Mucosa of descending colon (tissue), 3 donors: ENCODE measurements around the gene VAMP2. TPM values are rescaled to one million over a fixed set of nuclear protein-coding genes. Genes with fewer than 3 reads are reported as not detected.

Source experiments
- ATAC-seq: fragments of 200-7000 bp; cut with Tn5 transposase; one replicate; pipeline ENCODE4 v1.9.1; 2020; ENCODE audit warnings: mild to moderate bottlenecking, moderate library complexity
- DNase-seq, 3 donors: peaks; one replicate each; pipeline ENCODE4 v3.0.0-alpha.2; 2020
- H3K36me3 ChIP-seq: fragments of 200-600 bp; one replicate; pipeline ENCODE4 v1.8.0; 2021; ENCODE audit warnings: low read depth, mild to moderate bottlenecking
- H3K4me1 ChIP-seq: fragments of 200-600 bp; one replicate; pipeline ENCODE4 v1.8.0; 2021; ENCODE audit warnings: low read depth, mild to moderate bottlenecking
- H3K4me3 ChIP-seq: fragments of 200-600 bp; one replicate; pipeline ENCODE4 v1.8.0; 2021; ENCODE audit warnings: mild to moderate bottlenecking
- H3K9me3 ChIP-seq: fragments of 200-600 bp; one replicate; pipeline ENCODE4 v1.8.0; 2021; ENCODE audit warnings: mild to moderate bottlenecking
- CTCF ChIP-seq: fragments of 200-600 bp; IDR thresholded peaks from one replicate; pipeline ENCODE4 v1.8.0; 2022; ENCODE audit warnings: antibody characterized with exemption, mild to moderate bottlenecking
- intact Hi-C, 2 donors: fragments of 100-400 bp; cut with DNase I in 1 of 2; cut with micrococcal nuclease in 1 of 2; formaldehyde crosslinking; loops; one replicate each; pipeline versions ENCODE4 v1.11.0 to v1.11.1; 2022; cut with DNase I, micrococcal nuclease
- total RNA-seq, 3 donors: library from RNA; stranded (reverse); fragmentation: NEBNext Ultra II Directional in 2 of 3; extraction: Animal tissue kit (Norgen Biotek cat#: 25700) in 2 of 3; gene quantifications; one replicate each; pipeline versions ENCODE4 v1.2.1 to v1.2.4, GENCODE V29; 2021 to 2023
- donor health status: DM: no; HTN: no; CAD: no; lungs with moderate emphysema.
- donor health status: DM: no; HTN: no; CAD: no.
- donor health status: DM: no; HTN: yes; CAD: no.

VAMP2 gene
- total RNA-seq, 3 donors from 2014 or later: 56.4 to 77.2 (median 62.8) TPM

- Histone ChIP-seq H3K4me3 (no peak overlapping the region), H3K36me3 (peaks cover 32% of the 10 kb centered on the region), H3K9me3 (no peaks in the 10 kb centered on the region), H3K4me1 (peaks cover 11% of the 10 kb centered on the region)
- intact Hi-C loops: no loop called here
- no peak for ATAC-seq
- TF ChIP-seq CTCF: no peak
- peak in 1 of 3 donors; percentile 59 for DNase-seq
Observed at GRCh38 chr17:8147141-8147804, 15.5 kb downstream of the VAMP2 start.

DNA sequence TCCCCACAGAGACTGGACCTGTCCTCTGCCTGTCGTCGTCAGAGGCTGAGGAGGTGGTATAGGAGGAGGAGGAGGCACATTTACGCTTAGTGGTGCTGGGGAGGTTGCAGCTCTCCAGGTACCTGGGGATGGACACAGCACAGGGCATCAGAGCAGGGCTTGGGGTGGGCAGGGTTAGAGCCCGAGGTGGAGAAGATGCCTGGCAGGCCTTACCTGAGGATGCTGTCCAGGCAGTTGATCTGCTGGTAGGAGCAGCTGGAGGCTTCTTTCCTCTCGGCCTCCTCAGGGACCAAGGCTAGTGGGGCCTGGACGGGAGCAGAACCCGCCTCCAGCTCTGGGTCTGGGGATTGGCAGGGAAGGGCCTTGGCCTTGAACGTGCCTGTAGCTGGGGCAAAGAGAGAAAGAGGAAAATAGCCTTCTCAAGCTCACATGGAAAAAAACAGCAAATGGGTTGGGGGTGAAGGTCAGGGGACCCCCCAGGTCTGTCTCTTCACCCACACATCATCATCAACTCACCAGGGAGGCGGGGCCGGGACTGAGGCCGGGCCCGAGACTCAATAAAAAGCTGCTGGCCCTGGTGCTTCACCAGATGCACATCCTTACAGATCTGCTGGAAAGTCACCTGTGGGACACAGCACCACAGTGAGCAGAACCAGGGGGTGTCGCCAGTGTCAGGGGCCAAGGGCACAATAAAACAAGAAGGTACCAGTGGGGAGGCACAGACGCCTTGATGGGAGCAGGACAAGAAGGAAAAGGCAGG, 16.2 kb downstream of the VAMP2 start:
- Histone ChIP-seq H3K4me1 (peaks cover 10% of the 10 kb centered on the region), H3K36me3 (peaks cover 34% of the 10 kb centered on the region), H3K9me3 (no peaks in the 10 kb centered on the region), H3K4me3 (no peak overlapping the region)
- ATAC-seq: no peak
- peak in 1 of 3 donors; percentile 39 for DNase-seq
- intact Hi-C loops: no loop called here
- TF ChIP-seq CTCF: no peak

GRCh38 chr17:8145811-8146210, 16.9 kb downstream of the VAMP2 start:
- intact Hi-C loops: no loop called here

DNA sequence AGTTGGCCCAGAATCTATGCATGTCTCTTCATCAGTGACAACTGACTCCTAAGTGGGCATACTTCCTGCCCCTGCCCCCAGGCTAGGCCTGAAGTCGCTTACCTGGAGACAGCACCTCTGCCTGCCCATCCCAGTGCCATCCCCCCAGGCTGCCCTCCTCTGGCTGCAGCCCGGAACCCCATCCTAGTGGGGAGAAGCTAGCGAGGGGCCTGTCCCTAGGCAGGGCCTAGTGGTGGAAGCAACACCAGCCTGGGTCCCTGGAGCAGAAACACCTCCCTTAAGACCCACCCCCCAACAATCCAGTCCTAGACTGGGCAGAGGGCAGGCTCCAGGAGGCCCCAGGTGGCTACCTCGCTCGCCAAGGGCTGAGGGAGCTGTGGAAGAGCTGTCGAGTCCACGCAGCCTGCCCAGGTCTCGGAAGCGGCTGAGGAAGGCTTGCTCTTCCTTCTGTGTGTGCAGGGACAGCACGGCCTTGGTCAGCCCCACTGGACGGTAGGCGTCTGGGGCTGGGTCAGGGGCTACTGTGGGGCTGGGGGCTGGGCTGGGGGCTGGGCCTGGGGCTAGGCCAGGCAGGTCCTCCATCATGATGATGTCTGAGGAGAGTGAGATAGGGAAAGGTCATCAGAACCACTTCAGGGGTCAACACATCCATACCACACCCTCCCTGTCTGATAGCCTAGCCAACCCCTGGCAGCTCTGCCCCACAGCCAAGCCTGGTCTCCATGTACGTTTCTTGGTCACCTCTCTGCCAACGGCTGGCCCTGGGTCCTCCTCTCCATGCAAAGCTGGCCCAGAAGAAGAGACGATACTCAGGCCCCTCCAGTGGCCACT, 18.1 kb downstream of the VAMP2 start:
- peaks cover 35% of the 10 kb centered on the region for H3K36me3 ChIP-seq
- no peak overlapping the region for H3K4me3 ChIP-seq
- DNase-seq (peak in 1 of 3 donors; percentile 27), ATAC-seq (no peak)
- TF ChIP-seq CTCF: no peak
- peaks cover 1% of the 10 kb centered on the region for H3K4me1 ChIP-seq
- H3K9me3 ChIP-seq: no peaks in the 10 kb centered on the region
- intact Hi-C loops: no loop called here

More at GRCh38 chr17:8145811-8146210, 16.9 kb downstream of the VAMP2 start:
- ATAC-seq (no peak), DNase-seq (peak in 1 of 3 donors; percentile 39)
- peaks cover 8% of the 10 kb centered on the region for H3K4me1 ChIP-seq
- peaks cover 35% of the 10 kb centered on the region for H3K36me3 ChIP-seq
- H3K4me3 ChIP-seq: no peak overlapping the region
- TF ChIP-seq CTCF: no peak
- no peaks in the 10 kb centered on the region for H3K9me3 ChIP-seq

DNA sequence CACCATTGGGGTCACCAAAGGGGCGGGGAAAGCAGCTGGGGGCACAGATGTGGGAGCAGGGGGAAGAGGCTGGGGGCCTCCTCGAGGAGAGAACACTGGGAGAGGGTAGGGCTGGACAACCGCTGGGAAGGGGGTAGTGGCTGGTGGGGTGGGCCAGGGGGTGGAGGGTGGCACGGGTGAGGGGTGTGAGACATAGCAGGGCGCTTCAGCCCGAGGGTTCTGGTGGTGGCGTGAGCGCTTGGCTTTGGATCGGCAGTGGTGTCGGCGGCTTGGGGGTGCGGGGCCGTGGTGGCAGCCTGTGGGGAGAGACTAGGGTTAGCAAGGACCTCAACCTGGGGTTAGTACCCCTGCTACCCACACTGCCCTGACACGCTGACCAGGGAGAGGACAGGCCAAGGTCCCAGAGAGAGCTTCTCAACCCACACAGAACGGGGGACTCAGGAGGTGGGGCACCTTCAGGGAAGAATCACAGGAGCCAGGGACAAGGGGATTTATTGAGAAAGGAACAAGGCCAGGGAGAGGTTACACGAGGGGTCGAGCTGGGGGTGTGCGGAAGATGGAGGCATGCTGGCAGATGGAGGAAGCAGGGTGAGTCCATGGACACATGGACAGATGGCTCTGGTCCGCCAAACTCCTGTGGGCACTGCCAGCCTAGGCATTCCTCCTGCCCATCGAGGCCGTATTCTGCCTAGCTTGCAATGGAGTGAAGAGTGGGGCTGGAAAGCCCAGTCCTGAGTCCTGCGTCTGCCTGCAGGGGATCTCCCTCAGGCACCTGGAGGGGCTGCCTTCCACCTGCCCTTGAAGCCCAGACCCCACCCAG, 19.0 kb downstream of the VAMP2 start:
- intact Hi-C loops: no loop called here
- peaks cover 9% of the 10 kb centered on the region for H3K4me1 ChIP-seq
- no peaks in the 10 kb centered on the region for H3K9me3 ChIP-seq
- TF ChIP-seq CTCF: no peak
- H3K4me3 ChIP-seq: no peak overlapping the region
- DNase-seq (peak in 1 of 3 donors; percentile 43), ATAC-seq (no peak)
- peaks cover 29% of the 10 kb centered on the region for H3K36me3 ChIP-seq
